Tibial nerve (tissue), 4 donors: ENCODE results near the gene RILPL1. TPM values are rescaled to one million over a fixed set of nuclear protein-coding genes. Genes with fewer than 3 reads are reported as not detected.
"Not testable (repeated sequence)": the region's sequence is repeated elsewhere in the genome, so short reads cannot be mapped to it uniquely, and the experiment has no call there.

Source experiments
- DNase-seq, 2 donors: peaks; one replicate each; pipeline ENCODE4 v3.0.0-alpha.2; 2019; ENCODE audit warnings: low spot score in 2 of 2
- H3K27ac ChIP-seq, 4 donors: fragments of 200-600 bp; sonication (generic) in 3 of 4; one replicate each; pipeline ENCODE4 v1.5.1; 2017 to 2019; ENCODE audit warnings: mild to moderate bottlenecking in 1 of 4
- H3K27me3 ChIP-seq, 2 donors: fragments of 200-600 bp; sonication (generic) in 1 of 2; one replicate each; pipeline versions ENCODE4 v1.5.1 to v1.6.0; 2017 to 2019
- H3K36me3 ChIP-seq, 3 donors: fragments of 200-600 bp; sonication (generic); one replicate each; pipeline ENCODE4 v1.5.1; 2018 to 2019
- H3K4me1 ChIP-seq, 4 donors: fragments of 200-600 bp; sonication (generic) in 3 of 4; one replicate each; pipeline ENCODE4 v1.5.1; 2017 to 2019
- H3K4me3 ChIP-seq, 4 donors: fragments of 200-600 bp; sonication (generic) in 3 of 4; one replicate each; pipeline ENCODE4 v1.5.1; 2017 to 2019; ENCODE audit warnings: mild to moderate bottlenecking in 1 of 4, moderate library complexity in 1 of 4
- H3K9me3 ChIP-seq, 4 donors: fragments of 200-600 bp; sonication (generic) in 3 of 4; one replicate each; pipeline ENCODE4 v1.5.1; 2017 to 2019
- EP300 ChIP-seq, 2 donors: sonication (generic); formaldehyde crosslinking; IDR thresholded peaks; one replicate each; pipeline ENCODE4 v1.6.1; 2017; ENCODE audit warnings: antibody characterized with exemption in 2 of 2, mild to moderate bottlenecking in 1 of 2
- POLR2A ChIP-seq, 2 donors: fragments of 450-650 bp; IDR thresholded peaks; one replicate each; pipeline ENCODE4 v1.6.1; 2017; ENCODE audit warnings: antibody characterized with exemption in 2 of 2, mild to moderate bottlenecking in 2 of 2, moderate library complexity in 2 of 2
- WGBS, 2 donors: methylation state at CpG; one replicate each; pipeline ENCODE4 v1.1.5; 2018; 5-methylcytosine and 5-hydroxymethylcytosine counted together
- total RNA-seq, 4 donors: library from RNA; depleted of rRNA; stranded (reverse); fragments of >200 nt; gene quantifications; one replicate each; pipeline ENCODE4 v1.1.0, GENCODE V29; 2016
- TF ChIP-seq, protein P1 (sequence below), 5 experiments: fragments of 200-600 bp in 3 of 5; fragments of 450-650 bp in 2 of 5; sonication (generic) in 3 of 5; IDR thresholded peaks; one replicate each; pipeline ENCODE4 v1.5.1; 2016 to 2019; ENCODE audit warnings: antibody characterized with exemption in 5 of 5, mild to moderate bottlenecking in 3 of 5, moderate library complexity in 2 of 5

RILPL1 gene
- total RNA-seq, 4 donors from 2014 or later = 11.8 to 24.3 (median 16.0) TPM

DNA sequence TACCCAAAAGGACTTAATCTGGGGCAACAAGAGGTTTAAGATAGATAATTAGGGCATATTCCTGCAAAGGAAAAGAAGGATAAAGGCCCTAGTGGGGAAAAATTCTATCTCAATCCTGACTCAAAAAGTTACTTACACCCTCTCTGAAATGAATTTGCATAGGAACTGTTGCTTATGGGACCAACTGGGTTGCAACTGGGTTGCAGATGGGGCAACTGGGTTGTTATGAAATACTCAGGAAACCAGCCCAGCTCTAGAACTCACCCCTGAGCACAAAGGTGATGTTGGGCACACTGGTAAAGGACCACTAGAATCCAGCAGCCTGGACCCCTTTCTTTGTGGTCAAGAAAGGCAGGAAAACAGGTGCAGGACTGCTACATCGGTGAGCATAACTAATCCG, 17.2 kb upstream of the RILPL1 start:
- DNase-seq = no peak
- WGBS, 2 donors = 89 to 91% methylated on average over 2 of the region's 2 CpGs
- H3K4me3 ChIP-seq = no peak overlapping the region
- no peaks in the 10 kb centered on the region for H3K4me1 ChIP-seq
- no peaks in the 10 kb centered on the region for H3K9me3 ChIP-seq
- no peak overlapping the region for H3K27ac ChIP-seq
- TF ChIP-seq EP300 (IDR thresholded peaks at IDR 0.05) = no peak
- H3K27me3 ChIP-seq = no peaks in the 10 kb centered on the region
- H3K36me3 ChIP-seq = no peaks in the 10 kb centered on the region

DNA sequence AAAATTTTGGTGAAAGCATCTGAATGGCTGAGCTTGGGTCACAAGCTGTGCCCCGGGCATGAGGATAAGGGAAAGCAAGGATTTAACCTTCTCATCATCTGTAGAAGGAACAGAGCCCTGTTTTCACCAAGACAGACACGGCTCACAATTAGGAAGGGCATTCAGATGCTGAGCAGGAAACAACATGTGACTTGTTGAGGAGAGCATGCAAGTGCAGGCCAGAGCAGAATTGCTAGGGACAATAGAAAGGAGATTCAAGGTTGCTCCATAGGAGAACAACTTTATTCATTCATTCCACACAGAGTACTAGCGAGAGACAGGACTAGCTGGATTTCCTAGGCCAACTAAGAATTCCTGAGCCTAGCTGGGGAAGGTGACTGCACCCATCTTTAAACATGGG, 14.6 kb upstream of the RILPL1 start:
- Histone ChIP-seq H3K4me1 (no peaks in the 10 kb centered on the region), H3K27me3 (no peaks in the 10 kb centered on the region), H3K4me3 (no peak overlapping the region), H3K36me3 (no peaks in the 10 kb centered on the region), H3K27ac (no peak overlapping the region), H3K9me3 (no peaks in the 10 kb centered on the region)
- WGBS, 2 donors = 56 to 59% methylated on average over 3 of the region's 3 CpGs
- TF ChIP-seq POLR2A (IDR thresholded peaks at IDR 0.05) (no peak), EP300 (IDR thresholded peaks at IDR 0.05) (no peak)
- TF ChIP-seq, protein P1, sequence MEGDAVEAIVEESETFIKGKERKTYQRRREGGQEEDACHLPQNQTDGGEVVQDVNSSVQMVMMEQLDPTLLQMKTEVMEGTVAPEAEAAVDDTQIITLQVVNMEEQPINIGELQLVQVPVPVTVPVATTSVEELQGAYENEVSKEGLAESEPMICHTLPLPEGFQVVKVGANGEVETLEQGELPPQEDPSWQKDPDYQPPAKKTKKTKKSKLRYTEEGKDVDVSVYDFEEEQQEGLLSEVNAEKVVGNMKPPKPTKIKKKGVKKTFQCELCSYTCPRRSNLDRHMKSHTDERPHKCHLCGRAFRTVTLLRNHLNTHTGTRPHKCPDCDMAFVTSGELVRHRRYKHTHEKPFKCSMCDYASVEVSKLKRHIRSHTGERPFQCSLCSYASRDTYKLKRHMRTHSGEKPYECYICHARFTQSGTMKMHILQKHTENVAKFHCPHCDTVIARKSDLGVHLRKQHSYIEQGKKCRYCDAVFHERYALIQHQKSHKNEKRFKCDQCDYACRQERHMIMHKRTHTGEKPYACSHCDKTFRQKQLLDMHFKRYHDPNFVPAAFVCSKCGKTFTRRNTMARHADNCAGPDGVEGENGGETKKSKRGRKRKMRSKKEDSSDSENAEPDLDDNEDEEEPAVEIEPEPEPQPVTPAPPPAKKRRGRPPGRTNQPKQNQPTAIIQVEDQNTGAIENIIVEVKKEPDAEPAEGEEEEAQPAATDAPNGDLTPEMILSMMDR (IDR thresholded peaks at IDR 0.05) = no peak
- no peak for DNase-seq

DNA sequence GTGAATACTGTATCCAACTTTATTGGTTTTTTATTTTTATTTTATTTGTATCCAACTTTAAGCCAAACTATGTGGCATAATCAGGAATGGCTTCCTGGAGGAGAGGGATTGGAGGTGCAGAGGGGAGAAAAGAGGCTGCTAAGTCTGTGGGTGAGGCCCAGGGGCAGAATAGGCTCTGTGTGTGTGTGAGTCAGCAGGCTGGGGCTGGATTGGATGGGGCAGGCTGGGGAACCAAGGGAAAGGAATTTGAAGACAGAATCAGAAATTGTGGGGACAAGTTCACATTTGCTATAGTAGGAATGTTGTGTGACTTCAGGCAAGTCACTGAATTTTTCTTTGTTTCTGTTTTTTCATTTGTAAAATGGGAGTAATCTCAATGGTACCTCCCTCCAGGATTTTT, 12.8 kb upstream of the RILPL1 start:
- TF ChIP-seq, protein P1 (IDR thresholded peaks at IDR 0.05) = no peak
- no peak for TF ChIP-seq POLR2A (IDR thresholded peaks at IDR 0.05)
- no peak for TF ChIP-seq EP300 (IDR thresholded peaks at IDR 0.05)
- Histone ChIP-seq H3K4me1 (no peaks in the 10 kb centered on the region), H3K27ac (no peak overlapping the region), H3K4me3 (no peak overlapping the region), H3K9me3 (no peaks in the 10 kb centered on the region), H3K27me3 (no peaks in the 10 kb centered on the region), H3K36me3 (no peaks in the 10 kb centered on the region)
- no peak for DNase-seq

DNA sequence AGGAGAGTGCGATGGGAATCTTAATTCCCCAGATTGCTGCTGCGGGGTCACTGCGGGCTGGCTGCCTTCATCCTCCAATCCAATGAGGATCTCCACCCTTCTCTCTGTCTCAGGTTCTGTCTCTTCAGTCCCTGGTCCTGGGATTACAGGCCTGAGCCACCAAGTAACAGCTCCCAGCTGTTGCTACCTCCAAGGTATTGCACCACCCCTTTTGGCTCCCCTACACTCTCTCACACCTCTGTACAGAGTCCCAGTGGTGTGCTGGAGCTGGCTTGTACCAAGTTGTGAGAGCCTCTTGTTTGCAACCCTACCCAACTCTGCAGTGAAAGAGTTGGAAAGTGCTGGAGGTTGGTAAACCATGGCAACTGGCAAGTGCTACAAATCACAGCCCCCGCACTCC, 10.0 kb upstream of the RILPL1 start:
- Histone ChIP-seq H3K4me3 (no peak overlapping the region), H3K9me3 (no peaks in the 10 kb centered on the region), H3K36me3 (no peaks in the 10 kb centered on the region), H3K27ac (no peak overlapping the region), H3K4me1 (no peaks in the 10 kb centered on the region), H3K27me3 (no peaks in the 10 kb centered on the region)
- DNase-seq = no peak
- TF ChIP-seq, protein P1 (IDR thresholded peaks at IDR 0.05) = no peak
- TF ChIP-seq EP300 (IDR thresholded peaks at IDR 0.05) (no peak), POLR2A (IDR thresholded peaks at IDR 0.05) (no peak)
- WGBS, 2 donors = 90 to 91% methylated on average over 4 of the region's 4 CpGs

DNA sequence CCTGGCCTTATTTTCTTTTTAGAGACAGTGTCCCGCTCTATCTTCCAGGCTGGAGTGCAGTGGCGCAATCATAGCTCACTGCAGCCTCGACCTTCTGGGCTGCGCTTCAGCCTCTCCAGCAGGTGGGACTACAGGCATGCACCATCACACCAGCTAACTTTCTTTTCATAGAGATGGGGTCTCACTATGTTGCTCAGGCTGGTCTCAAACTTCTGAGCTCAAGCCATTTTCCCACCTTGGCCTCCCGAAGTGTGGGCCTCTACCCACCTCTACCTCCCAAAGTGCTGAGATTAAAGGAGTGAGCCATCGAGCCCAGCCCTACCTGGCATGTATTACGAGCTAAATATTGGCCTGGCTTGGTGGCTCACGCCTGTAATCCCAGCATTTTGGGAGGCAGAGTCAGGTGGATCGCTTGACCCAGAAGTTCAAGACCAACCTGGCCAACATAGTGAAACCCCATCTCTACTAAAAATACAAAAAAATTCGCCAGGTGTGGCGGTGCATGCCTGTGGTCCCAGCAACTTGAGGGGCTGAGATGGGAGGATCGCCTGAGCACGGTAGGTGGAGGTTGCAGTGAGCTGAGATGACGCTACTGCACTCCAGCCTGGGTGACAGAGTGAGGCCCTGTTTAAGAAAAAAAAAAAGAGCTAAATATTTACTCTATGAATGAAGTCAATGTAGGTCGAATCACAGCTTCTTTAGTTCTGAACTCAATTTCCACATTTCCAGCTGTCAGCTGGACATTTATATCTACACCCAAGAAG, 7.6 kb upstream of the RILPL1 start:
- Histone ChIP-seq H3K4me1 (no peaks in the 10 kb centered on the region), H3K4me3 (no peak overlapping the region), H3K9me3 (no peaks in the 10 kb centered on the region), H3K27me3 (no peaks in the 10 kb centered on the region), H3K36me3 (no peaks in the 10 kb centered on the region), H3K27ac (no peak overlapping the region)
- no peak for DNase-seq
- 86 to 88% methylated on average over 15 of the region's 15 CpGs for WGBS, 2 donors
- TF ChIP-seq, protein P1 (IDR thresholded peaks at IDR 0.05) = no peak
- no peak for TF ChIP-seq EP300 (IDR thresholded peaks at IDR 0.05)
- TF ChIP-seq POLR2A (IDR thresholded peaks at IDR 0.05) = no peak

DNA sequence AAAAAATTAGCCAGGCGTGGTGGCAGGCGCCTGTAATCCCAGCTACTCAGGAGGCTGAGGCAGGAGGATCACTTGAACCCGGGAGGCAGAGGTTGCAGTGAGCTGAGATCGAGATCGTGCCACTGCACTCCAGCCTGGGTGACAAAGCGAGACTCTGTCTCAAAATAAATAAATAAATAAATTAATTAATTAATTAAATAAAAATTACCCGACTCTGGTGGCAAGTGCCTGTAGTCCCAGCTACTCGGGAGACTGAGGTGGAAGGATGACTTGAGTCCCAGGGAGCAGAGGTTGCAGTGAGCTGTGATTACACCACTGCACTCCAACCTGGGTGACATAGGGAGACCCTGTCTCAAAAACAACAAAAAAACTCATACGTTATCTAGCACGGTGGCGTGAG, 2.4 kb upstream of the RILPL1 start:
- not testable (repeated sequence) for DNase-seq, H3K9me3 ChIP-seq, H3K4me3 ChIP-seq, H3K36me3 ChIP-seq, H3K27ac ChIP-seq, H3K27me3 ChIP-seq
- 80 to 84% methylated on average over 11 of the region's 11 CpGs for WGBS, 2 donors
- H3K4me1 ChIP-seq = peaks cover 0 to 28% (median 20%) of the 10 kb centered on the region in 4 donors
